Measurements from ENCODE around the gene CELSR1. TPM values are rescaled to one million over a fixed set of nuclear protein-coding genes. Genes with fewer than 3 reads are reported as not detected.

Gene CELSR1
- total and polyA plus RNA-seq, 12 donors: 0.11 to 4.3 (median 1.9) TPM

DNA sequence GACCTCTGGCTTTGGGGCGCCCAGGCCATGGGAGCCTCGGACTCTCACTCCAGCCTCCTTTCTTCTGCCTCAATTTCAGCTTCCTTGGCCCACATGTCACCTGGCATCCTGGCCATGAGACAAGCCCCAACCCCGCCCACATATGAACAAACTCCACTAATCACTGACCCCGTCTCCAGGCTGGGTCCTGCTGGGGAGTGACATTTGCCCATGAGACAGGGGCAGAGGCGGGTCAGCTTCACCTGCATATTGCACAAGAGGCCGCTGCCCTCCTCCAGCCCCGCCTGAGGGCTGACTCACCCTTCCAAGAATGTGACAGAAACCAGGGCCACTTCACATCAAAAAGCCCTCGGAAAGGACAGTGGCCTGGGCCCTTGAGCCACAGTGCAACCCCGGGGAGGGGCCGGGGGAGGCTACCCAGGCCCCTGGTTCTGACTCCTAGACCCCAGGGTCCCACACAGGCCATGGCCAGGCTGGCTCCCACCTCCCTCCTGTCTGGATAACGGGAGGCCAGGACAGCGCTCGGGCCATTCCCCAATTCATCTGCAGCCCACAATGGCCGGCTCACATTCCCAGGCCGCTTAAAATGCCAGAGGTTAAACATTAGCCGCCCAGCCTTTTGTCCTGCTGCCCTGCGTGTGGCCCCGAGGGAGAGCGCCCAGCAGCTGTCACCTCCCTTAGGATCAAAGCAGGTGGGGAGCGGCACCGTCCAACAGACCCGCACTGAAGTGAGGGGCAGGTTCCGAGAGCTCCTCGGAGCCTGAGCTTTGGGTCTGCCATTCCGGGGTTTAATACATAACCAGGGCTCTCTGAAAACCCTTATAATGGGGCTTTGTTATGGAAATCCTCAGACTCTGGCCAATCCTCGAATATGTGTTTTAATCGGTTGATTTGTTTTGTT is 159.6 kb downstream of the CELSR1 start:
- TF ChIP-seq POLR2A (IDR thresholded peaks at IDR 0.05) (peak in 1 of 2 donors; percentile 19), CTCF (IDR thresholded peaks at IDR 0.05) (no peak)
- WGBS, 4 donors: 57 to 72% (median 60%) methylated on average over 13 to 27 of the region's 27 CpGs
- peak overlapping the region; percentile 52 to 94 (median 82) for H3K27ac ChIP-seq
- no peak overlapping the region for H3K4me3 ChIP-seq
- H3K4me1 ChIP-seq (replicated peaks in 1 of 2): peaks cover 6 to 13% of the 10 kb centered on the region in 2 donors
- intact Hi-C loops (cut with DNase I): no loop called here
- H3K27me3 ChIP-seq: no peaks in the 10 kb centered on the region
- peaks cover 0 to 7% (median 0%) of the 10 kb centered on the region in 3 donors for H3K9me3 ChIP-seq (replicated peaks in 1 of 3)
- no peaks in the 10 kb centered on the region for H3K36me3 ChIP-seq (replicated peaks in 1 of 2)
- peak; percentile 72 to 94 (median 93) for DNase-seq

DNA sequence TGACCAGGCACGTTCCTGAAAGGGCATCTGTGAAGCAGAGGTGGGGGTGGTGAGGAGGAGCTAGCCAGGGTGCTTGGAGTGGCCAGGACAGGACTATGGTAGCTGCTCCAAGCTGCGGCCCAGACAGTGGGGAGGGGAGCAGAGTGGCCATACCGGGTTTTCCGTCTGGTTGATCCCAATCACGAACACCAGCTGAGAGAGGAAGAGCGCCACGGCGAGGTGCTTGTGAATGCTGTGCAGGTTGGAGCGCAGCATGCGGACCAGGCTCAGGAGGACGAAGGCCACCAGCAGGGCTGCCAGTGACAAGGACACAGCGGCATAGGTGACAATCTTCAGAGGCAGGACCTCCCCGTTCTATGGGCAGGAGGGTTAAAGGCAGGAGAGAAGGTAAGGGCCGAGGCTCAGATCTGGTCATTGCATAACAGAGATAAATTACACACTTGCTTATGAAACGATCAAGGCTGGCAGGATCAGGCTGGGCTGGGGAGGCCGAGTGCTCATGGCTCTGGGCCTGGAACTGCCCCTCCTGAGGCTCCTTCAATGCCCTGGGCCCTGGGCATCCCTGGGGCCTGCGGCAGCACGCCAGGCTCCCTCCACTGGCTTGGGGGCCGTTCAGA is 160.4 kb downstream of the CELSR1 start:
- H3K36me3 ChIP-seq (replicated peaks in 1 of 2): no peaks in the 10 kb centered on the region
- intact Hi-C loops (cut with DNase I): no loop called here
- H3K27ac ChIP-seq: peak overlapping the region; percentile 52 to 94 (median 82)
- no peak for TF ChIP-seq CTCF (IDR thresholded peaks at IDR 0.05)
- no peak for TF ChIP-seq POLR2A (IDR thresholded peaks at IDR 0.05)
- H3K9me3 ChIP-seq (replicated peaks in 1 of 3): peaks cover 0 to 7% (median 0%) of the 10 kb centered on the region in 3 donors
- no peaks in the 10 kb centered on the region for H3K27me3 ChIP-seq
- no peak overlapping the region for H3K4me3 ChIP-seq
- H3K4me1 ChIP-seq (replicated peaks in 1 of 2): peaks cover 6 to 13% of the 10 kb centered on the region in 2 donors
- WGBS, 4 donors: 65 to 75% (median 70%) methylated on average over 15 to 19 of the region's 19 CpGs
- peak in 6 of 7 donors; percentile 46 to 75 (median 67) for DNase-seq

- Histone ChIP-seq H3K27me3 (no peaks in the 10 kb centered on the region), H3K4me3 (no peak overlapping the region), H3K36me3 (replicated peaks in 1 of 2) (no peaks in the 10 kb centered on the region), H3K9me3 (replicated peaks in 1 of 3) (peaks cover 0 to 7% (median 0%) of the 10 kb centered on the region in 3 donors), H3K27ac (no peak overlapping the region), H3K4me1 (replicated peaks in 1 of 2) (peaks cover 6 to 13% of the 10 kb centered on the region in 2 donors)
- DNase-seq: no peak
- WGBS, 4 donors: 92 to 100% (median 96%) methylated on average over 3 of the region's 3 CpGs
- TF ChIP-seq CTCF (IDR thresholded peaks at IDR 0.05): no peak
- no peak for TF ChIP-seq POLR2A (IDR thresholded peaks at IDR 0.05)
- intact Hi-C loops (cut with DNase I): no loop called here
These were observed 161.3 kb downstream of the CELSR1 start for GRCh38 chr22:46376111-46376510.

All from adrenal gland (tissue), 12 donors.